Measurements from ENCODE around the gene FGF1. TPM values are rescaled to one million over a fixed set of nuclear protein-coding genes. Genes with fewer than 3 reads are reported as not detected.

The FGF1 gene
- total and polyA plus RNA-seq, 4 donors, result 25.6 to 57.7 (median 39.2) TPM

GRCh38 chr5:142661957-142662356, 23.9 kb downstream of the FGF1 start:
- Histone ChIP-seq H3K9me3 (ENCODE audit: control insufficient read depth, insufficient read depth, low read length) (no peaks in the 10 kb centered on the region), H3K4me3 (ENCODE audit: low read depth, low read length) (no peak overlapping the region)
- 93% methylated on average over 4 of the region's 11 CpGs for WGBS (ENCODE audit: insufficient coverage)

GRCh38 chr5:142661143-142661542, 24.7 kb downstream of the FGF1 start:
- no peaks in the 10 kb centered on the region for H3K9me3 ChIP-seq (ENCODE audit: control insufficient read depth, insufficient read depth, low read length)
- no peak overlapping the region for H3K4me3 ChIP-seq (ENCODE audit: low read depth, low read length)
- WGBS (ENCODE audit: insufficient coverage), result no CpG with 5 or more reads among the region's 2 CpGs
- DNase-seq (ENCODE audit: low read depth in 4 of 6, low spot score in 6 of 6), result no peak
- H3K36me3 ChIP-seq (ENCODE audit: control insufficient read depth, insufficient read depth, low read length), result peaks cover 5% of the 10 kb centered on the region
- H3K4me1 ChIP-seq (ENCODE audit: control insufficient read depth, insufficient read depth, low read length), result peaks cover 12% of the 10 kb centered on the region
- no peak overlapping the region for H3K27ac ChIP-seq (ENCODE audit: low read depth, low read length)
- no peaks in the 10 kb centered on the region for H3K27me3 ChIP-seq (ENCODE audit: control insufficient read depth, insufficient read depth, low read length)

More at GRCh38 chr5:142661957-142662356, 23.9 kb downstream of the FGF1 start:
- H3K36me3 ChIP-seq (ENCODE audit: control insufficient read depth, insufficient read depth, low read length), result peaks cover 5% of the 10 kb centered on the region
- H3K4me1 ChIP-seq (ENCODE audit: control insufficient read depth, insufficient read depth, low read length), result peaks cover 12% of the 10 kb centered on the region
- no peak for DNase-seq (ENCODE audit: low read depth in 4 of 6, low spot score in 6 of 6)
- no peaks in the 10 kb centered on the region for H3K27me3 ChIP-seq (ENCODE audit: control insufficient read depth, insufficient read depth, low read length)
- H3K27ac ChIP-seq (ENCODE audit: low read depth, low read length), result no peak overlapping the region

- H3K27ac ChIP-seq (ENCODE audit: low read depth, low read length), result peak overlapping the region; percentile 10
- no peaks in the 10 kb centered on the region for H3K9me3 ChIP-seq (ENCODE audit: control insufficient read depth, insufficient read depth, low read length)
- DNase-seq (ENCODE audit: low read depth in 4 of 6, low spot score in 6 of 6), result no peak
- H3K27me3 ChIP-seq (ENCODE audit: control insufficient read depth, insufficient read depth, low read length), result no peaks in the 10 kb centered on the region
- H3K4me3 ChIP-seq (ENCODE audit: low read depth, low read length), result no peak overlapping the region
- peaks cover 12% of the 10 kb centered on the region for H3K4me1 ChIP-seq (ENCODE audit: control insufficient read depth, insufficient read depth, low read length)
- H3K36me3 ChIP-seq (ENCODE audit: control insufficient read depth, insufficient read depth, low read length), result peaks cover 5% of the 10 kb centered on the region
Observed at GRCh38 chr5:142660731-142661130, 25.2 kb downstream of the FGF1 start.

- Histone ChIP-seq H3K4me3 (ENCODE audit: low read depth, low read length) (no peak overlapping the region), H3K27ac (ENCODE audit: low read depth, low read length) (peak overlapping the region; percentile 10), H3K27me3 (ENCODE audit: control insufficient read depth, insufficient read depth, low read length) (no peaks in the 10 kb centered on the region), H3K36me3 (ENCODE audit: control insufficient read depth, insufficient read depth, low read length) (peaks cover 5% of the 10 kb centered on the region), H3K9me3 (ENCODE audit: control insufficient read depth, insufficient read depth, low read length) (no peaks in the 10 kb centered on the region), H3K4me1 (ENCODE audit: control insufficient read depth, insufficient read depth, low read length) (peaks cover 12% of the 10 kb centered on the region)
- no peak for DNase-seq (ENCODE audit: low read depth in 4 of 6, low spot score in 6 of 6)
- 87% methylated on average over 10 of the region's 10 CpGs for WGBS (ENCODE audit: insufficient coverage)
Observed at GRCh38 chr5:142660196-142660595, 25.7 kb downstream of the FGF1 start.

- Histone ChIP-seq H3K36me3 (ENCODE audit: control insufficient read depth, insufficient read depth, low read length) (peaks cover 5% of the 10 kb centered on the region), H3K4me1 (ENCODE audit: control insufficient read depth, insufficient read depth, low read length) (peaks cover 12% of the 10 kb centered on the region), H3K4me3 (ENCODE audit: low read depth, low read length) (no peak overlapping the region), H3K27me3 (ENCODE audit: control insufficient read depth, insufficient read depth, low read length) (no peaks in the 10 kb centered on the region), H3K27ac (ENCODE audit: low read depth, low read length) (peak overlapping the region; percentile 47), H3K9me3 (ENCODE audit: control insufficient read depth, insufficient read depth, low read length) (no peaks in the 10 kb centered on the region)
- 56% methylated on average over 2 of the region's 4 CpGs for WGBS (ENCODE audit: insufficient coverage)
- no peak for DNase-seq (ENCODE audit: low read depth in 4 of 6, low spot score in 6 of 6)
Observed at GRCh38 chr5:142659405-142659804, 26.5 kb downstream of the FGF1 start.

GRCh38 chr5:142658278-142658677, 27.6 kb downstream of the FGF1 start:
- Histone ChIP-seq H3K4me1 (ENCODE audit: control insufficient read depth, insufficient read depth, low read length) (peaks cover 13% of the 10 kb centered on the region), H3K9me3 (ENCODE audit: control insufficient read depth, insufficient read depth, low read length) (no peaks in the 10 kb centered on the region), H3K36me3 (ENCODE audit: control insufficient read depth, insufficient read depth, low read length) (peaks cover 5% of the 10 kb centered on the region), H3K27me3 (ENCODE audit: control insufficient read depth, insufficient read depth, low read length) (no peaks in the 10 kb centered on the region), H3K27ac (ENCODE audit: low read depth, low read length) (no peak overlapping the region), H3K4me3 (ENCODE audit: low read depth, low read length) (no peak overlapping the region)
- 100% methylated on average over 2 of the region's 2 CpGs for WGBS (ENCODE audit: insufficient coverage)
- no peak for DNase-seq (ENCODE audit: low read depth in 4 of 6, low spot score in 6 of 6)

- Histone ChIP-seq H3K4me1 (ENCODE audit: control insufficient read depth, insufficient read depth, low read length) (peaks cover 19% of the 10 kb centered on the region), H3K27ac (ENCODE audit: low read depth, low read length) (no peak overlapping the region), H3K9me3 (ENCODE audit: control insufficient read depth, insufficient read depth, low read length) (no peaks in the 10 kb centered on the region), H3K27me3 (ENCODE audit: control insufficient read depth, insufficient read depth, low read length) (no peaks in the 10 kb centered on the region), H3K36me3 (ENCODE audit: control insufficient read depth, insufficient read depth, low read length) (peaks cover 5% of the 10 kb centered on the region), H3K4me3 (ENCODE audit: low read depth, low read length) (no peak overlapping the region)
- no peak for DNase-seq (ENCODE audit: low read depth in 4 of 6, low spot score in 6 of 6)
- 98% methylated on average over 7 of the region's 8 CpGs for WGBS (ENCODE audit: insufficient coverage)
Observed at GRCh38 chr5:142657446-142657845, 28.4 kb downstream of the FGF1 start.

GRCh38 chr5:142655339-142656267, 30.3 kb downstream of the FGF1 start:
- DNase-seq (ENCODE audit: low read depth in 4 of 6, low spot score in 6 of 6), result peak; percentile 77 to 95 (median 85)
- WGBS (ENCODE audit: insufficient coverage), result 10% methylated on average over 9 of the region's 13 CpGs
- Histone ChIP-seq H3K27ac (ENCODE audit: low read depth, low read length) (peak overlapping the region; percentile 50), H3K9me3 (ENCODE audit: control insufficient read depth, insufficient read depth, low read length) (no peaks in the 10 kb centered on the region), H3K4me1 (ENCODE audit: control insufficient read depth, insufficient read depth, low read length) (peaks cover 18% of the 10 kb centered on the region), H3K36me3 (ENCODE audit: control insufficient read depth, insufficient read depth, low read length) (peaks cover 5% of the 10 kb centered on the region), H3K4me3 (ENCODE audit: low read depth, low read length) (no peak overlapping the region), H3K27me3 (ENCODE audit: control insufficient read depth, insufficient read depth, low read length) (no peaks in the 10 kb centered on the region)

- peak in 1 of 6 donors; percentile 52 for DNase-seq (ENCODE audit: low read depth in 4 of 6, low spot score in 6 of 6)
- 65% methylated on average over 7 of the region's 8 CpGs for WGBS (ENCODE audit: insufficient coverage)
Observed at GRCh38 chr5:142654578-142655058, 31.3 kb downstream of the FGF1 start.

GRCh38 chr5:142653321-142653720, 32.6 kb downstream of the FGF1 start:
- 98% methylated on average over 5 of the region's 7 CpGs for WGBS (ENCODE audit: insufficient coverage)
- Histone ChIP-seq H3K27me3 (ENCODE audit: control insufficient read depth, insufficient read depth, low read length) (no peaks in the 10 kb centered on the region), H3K27ac (ENCODE audit: low read depth, low read length) (no peak overlapping the region), H3K36me3 (ENCODE audit: control insufficient read depth, insufficient read depth, low read length) (no peaks in the 10 kb centered on the region), H3K9me3 (ENCODE audit: control insufficient read depth, insufficient read depth, low read length) (no peaks in the 10 kb centered on the region), H3K4me1 (ENCODE audit: control insufficient read depth, insufficient read depth, low read length) (peaks cover 8% of the 10 kb centered on the region), H3K4me3 (ENCODE audit: low read depth, low read length) (no peak overlapping the region)
- DNase-seq (ENCODE audit: low read depth in 4 of 6, low spot score in 6 of 6), result no peak

More at GRCh38 chr5:142654578-142655058, 31.3 kb downstream of the FGF1 start:
- H3K27ac ChIP-seq (ENCODE audit: low read depth, low read length), result peak overlapping the region; percentile 50
- H3K27me3 ChIP-seq (ENCODE audit: control insufficient read depth, insufficient read depth, low read length), result no peaks in the 10 kb centered on the region
- peaks cover 8% of the 10 kb centered on the region for H3K4me1 ChIP-seq (ENCODE audit: control insufficient read depth, insufficient read depth, low read length)
- no peaks in the 10 kb centered on the region for H3K36me3 ChIP-seq (ENCODE audit: control insufficient read depth, insufficient read depth, low read length)
- no peak overlapping the region for H3K4me3 ChIP-seq (ENCODE audit: low read depth, low read length)
- H3K9me3 ChIP-seq (ENCODE audit: control insufficient read depth, insufficient read depth, low read length), result no peaks in the 10 kb centered on the region
